H9 (cell line): ENCODE measurements around the gene ZNF77. TPM values are rescaled to one million over a fixed set of nuclear protein-coding genes. Genes with fewer than 3 reads are reported as not detected.

ENCODE experiments used
- DNase-seq: peaks from one replicate; pipeline ENCODE4 v3.0.0-alpha.2; 2017
- H2AFZ ChIP-seq: one replicate; pipeline ENCODE4 v1.6.1; 2013; ENCODE audit warnings: mild to moderate bottlenecking, low read length, control low read depth, moderate library complexity
- H2AK5ac ChIP-seq: 2 replicates; pipeline ENCODE4 v1.6.1; 2013; ENCODE audit warnings: low read length, control low read depth, mixed read lengths; ENCODE audit not compliant: insufficient read length
- H2BK120ac ChIP-seq: one replicate; pipeline ENCODE4 v1.6.1; 2013; ENCODE audit warnings: low read depth, mild to moderate bottlenecking, low read length, control low read depth, inconsistent platforms; ENCODE audit not compliant: poor library complexity, severe bottlenecking
- H2BK12ac ChIP-seq: 2 replicates; pipeline ENCODE4 v1.6.1; 2013; ENCODE audit warnings: low read length, control low read depth, mixed read lengths, low read depth; ENCODE audit not compliant: insufficient read length
- H2BK15ac ChIP-seq: 2 replicates; pipeline ENCODE4 v1.6.1; 2013; ENCODE audit warnings: low read depth, low read length, control low read depth
- H2BK20ac ChIP-seq: one replicate; pipeline ENCODE4 v1.6.1; 2013; ENCODE audit warnings: low read depth, mild to moderate bottlenecking, low read length, control low read depth, inconsistent platforms; ENCODE audit not compliant: poor library complexity, severe bottlenecking
- H2BK5ac ChIP-seq: 2 replicates; pipeline ENCODE4 v1.6.1; 2013; ENCODE audit warnings: low read length, control low read depth, mixed read lengths; ENCODE audit not compliant: insufficient read length
- H3K14ac ChIP-seq: 2 replicates; pipeline ENCODE4 v1.6.1; 2013; ENCODE audit warnings: low read length, control low read depth; ENCODE audit not compliant: insufficient read depth
- H3K18ac ChIP-seq: 2 replicates; pipeline ENCODE4 v1.6.1; 2013; ENCODE audit warnings: low read depth, mild to moderate bottlenecking, mixed read lengths, low read length, control low read depth; ENCODE audit not compliant: insufficient read length
- H3K23ac ChIP-seq: 2 replicates; pipeline ENCODE4 v1.6.1; 2013; ENCODE audit warnings: low read length, control low read depth, mixed read lengths, low read depth; ENCODE audit not compliant: insufficient read length
- H3K23me2 ChIP-seq: 2 replicates; pipeline ENCODE4 v1.6.1; 2013; ENCODE audit warnings: low read depth, mild to moderate bottlenecking, mixed read lengths, low read length, control low read depth; ENCODE audit not compliant: insufficient read length, poor library complexity, severe bottlenecking
- H3K27ac ChIP-seq: 2 replicates; pipeline ENCODE4 v1.5.1; 2013; ENCODE audit warnings: low read length, control low read depth, mixed read lengths, low read depth; ENCODE audit not compliant: insufficient read length
- H3K27me3 ChIP-seq: 2 replicates; pipeline ENCODE4 v1.6.1; 2013; ENCODE audit warnings: low read length, control low read depth, inconsistent platforms; ENCODE audit not compliant: insufficient read depth
- H3K4ac ChIP-seq: 2 replicates; pipeline ENCODE4 v1.6.1; 2013; ENCODE audit warnings: low read depth, mild to moderate bottlenecking, control low read depth, inconsistent platforms, low read length, moderate library complexity
- H3K4me1 ChIP-seq: 2 replicates; pipeline ENCODE4 v1.6.1; 2013; ENCODE audit warnings: low read length, control low read depth, inconsistent platforms; ENCODE audit not compliant: insufficient read depth
- H3K4me2 ChIP-seq: 2 replicates; pipeline ENCODE4 v1.6.1; 2013; ENCODE audit warnings: low read length, control low read depth, mixed read lengths; ENCODE audit not compliant: insufficient read length, insufficient read depth
- H3K56ac ChIP-seq: 2 replicates; pipeline ENCODE4 v1.6.1; 2013; ENCODE audit warnings: low read depth, mild to moderate bottlenecking, mixed read lengths, low read length, control low read depth; ENCODE audit not compliant: insufficient read length
- H3K79me1 ChIP-seq: 2 replicates; pipeline ENCODE4 v1.6.1; 2013; ENCODE audit warnings: low read depth, mild to moderate bottlenecking, moderate library complexity, low read length, control low read depth, inconsistent platforms; ENCODE audit not compliant: insufficient read depth, poor library complexity, severe bottlenecking
- H3K79me2 ChIP-seq: 2 replicates; pipeline ENCODE4 v1.6.1; 2013; ENCODE audit warnings: low read length, control low read depth, inconsistent platforms; ENCODE audit not compliant: insufficient read depth
- H3K9ac ChIP-seq: 2 replicates; pipeline ENCODE4 v1.6.1; 2013; ENCODE audit warnings: low read length, control low read depth, mixed read lengths; ENCODE audit not compliant: insufficient read length; ENCODE audit errors: extremely low read depth
- H3K9me3 ChIP-seq: one replicate; pipeline ENCODE4 v1.6.1; 2013; ENCODE audit warnings: low read depth, low read length, inconsistent platforms; ENCODE audit not compliant: control insufficient read depth
- H3T11ph ChIP-seq: one replicate; pipeline ENCODE4 v1.6.1; 2013; ENCODE audit warnings: mild to moderate bottlenecking, low read length, control low read depth, inconsistent platforms
- H4K20me1 ChIP-seq: one replicate; pipeline ENCODE4 v1.6.1; 2013; ENCODE audit not compliant: control insufficient read depth, insufficient read length, insufficient read depth
- H4K5ac ChIP-seq: 2 replicates; pipeline ENCODE4 v1.6.1; 2013; ENCODE audit warnings: low read depth, mild to moderate bottlenecking, mixed read lengths, low read length, control low read depth; ENCODE audit not compliant: insufficient read length
- H4K8ac ChIP-seq: replicated peaks from 2 replicates; pipeline ENCODE4 v1.6.1; 2013; ENCODE audit warnings: low read length, control low read depth, mixed read lengths, low read depth; ENCODE audit not compliant: insufficient read length
- H4K91ac ChIP-seq: 2 replicates; pipeline ENCODE4 v1.6.1; 2013; ENCODE audit warnings: low read depth, mild to moderate bottlenecking, moderate library complexity, mixed read lengths, low read length, control low read depth; ENCODE audit not compliant: insufficient read length
- H3K27ac Mint-ChIP-seq, 3 experiments: 2 replicates in 2 of 3; 3 replicates in 1 of 3; pipeline ENCODE4 v1.8.0; 2020 to 2021; ENCODE audit warnings: mixed read lengths in 3 of 3, mild to moderate bottlenecking in 1 of 3, moderate library complexity in 1 of 3
- H3K27me3 Mint-ChIP-seq: 2 replicates; pipeline ENCODE4 v1.8.0; 2021; ENCODE audit warnings: low read depth, mild to moderate bottlenecking, moderate library complexity, mixed read lengths
- H3K36me3 Mint-ChIP-seq, 3 experiments: 2 replicates in 2 of 3; 3 replicates in 1 of 3; pipeline ENCODE4 v1.8.0; 2020 to 2021; ENCODE audit warnings: low read depth in 3 of 3, mixed read lengths in 3 of 3; ENCODE audit not compliant: insufficient read depth in 1 of 3
- H3K4me1 Mint-ChIP-seq, 2 experiments: 2 replicates each; pipeline ENCODE4 v1.8.0; 2020; ENCODE audit warnings: mixed read lengths in 2 of 2
- H3K4me3 Mint-ChIP-seq, 2 experiments: 2 replicates in 1 of 2; 3 replicates in 1 of 2; pipeline ENCODE4 v1.8.0; 2020 to 2021; ENCODE audit warnings: mild to moderate bottlenecking in 2 of 2, mixed read lengths in 2 of 2, moderate library complexity in 1 of 2
- H3K9me3 Mint-ChIP-seq, 2 experiments: 2 replicates in 1 of 2; 3 replicates in 1 of 2; pipeline ENCODE4 v1.8.0; 2020; ENCODE audit warnings: mild to moderate bottlenecking in 2 of 2, mixed read lengths in 2 of 2, moderate library complexity in 1 of 2
- WGBS: extraction: QIAGEN DNeasy Blood & Tissue Kit; methylation state at CpG from one replicate; pipeline ENCODE4 v1.1.7; 2013; ENCODE audit warnings: missing lambda C conversion rate, low lambda C conversion rate, mixed read lengths; ENCODE audit not compliant: insufficient read length; ENCODE audit errors: extremely low coverage; 5-methylcytosine and 5-hydroxymethylcytosine counted together
- total RNA-seq: library from RNA; stranded (reverse); gene quantifications from 2 replicates; pipeline ENCODE4 v1.2.1, GENCODE V29; 2021
- TF ChIP-seq, protein P1 (sequence below): fragments of 200-600 bp; sonication (generic); conservative IDR thresholded peaks from 3 replicates; pipeline ENCODE4 v1.8.0; 2021; ENCODE audit warnings: antibody characterized with exemption, mild to moderate bottlenecking

Gene ZNF77
- total RNA-seq, 1 experiment from 2014 or later, result 4.6 TPM

DNA sequence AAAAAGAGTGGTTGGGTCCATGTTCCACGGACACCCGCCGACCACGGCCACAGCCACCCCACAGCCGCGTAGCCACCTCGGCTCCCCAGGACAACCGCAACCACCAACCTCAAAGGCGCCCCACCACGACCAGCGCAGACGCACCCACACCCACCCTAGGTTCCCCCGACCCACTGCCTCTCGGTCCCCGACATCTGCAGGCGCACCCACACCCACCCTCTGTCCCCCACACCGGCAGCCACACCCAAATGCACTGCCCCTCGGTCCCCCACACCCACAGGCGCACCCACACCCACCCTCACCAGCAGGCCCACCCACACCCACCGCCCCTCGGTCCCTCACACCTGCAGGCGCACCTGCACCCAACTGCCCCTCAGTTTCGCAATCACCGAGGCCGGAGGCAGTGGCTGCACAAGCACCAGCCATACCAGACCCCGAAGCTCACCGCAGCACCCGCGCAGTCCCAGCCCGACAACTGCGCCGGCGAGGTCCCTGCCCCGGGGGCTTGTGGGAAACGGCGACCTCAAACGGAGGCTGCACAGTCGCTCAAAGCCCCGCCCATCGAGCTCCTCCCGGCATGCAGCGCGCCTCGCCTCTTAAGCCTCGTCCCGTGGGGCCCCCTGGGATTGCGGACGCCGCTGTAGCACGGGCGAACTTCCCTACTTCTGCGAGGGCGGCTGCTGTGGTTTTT lies 18.3 kb downstream of the ZNF77 start:
- TF ChIP-seq, protein P1, sequence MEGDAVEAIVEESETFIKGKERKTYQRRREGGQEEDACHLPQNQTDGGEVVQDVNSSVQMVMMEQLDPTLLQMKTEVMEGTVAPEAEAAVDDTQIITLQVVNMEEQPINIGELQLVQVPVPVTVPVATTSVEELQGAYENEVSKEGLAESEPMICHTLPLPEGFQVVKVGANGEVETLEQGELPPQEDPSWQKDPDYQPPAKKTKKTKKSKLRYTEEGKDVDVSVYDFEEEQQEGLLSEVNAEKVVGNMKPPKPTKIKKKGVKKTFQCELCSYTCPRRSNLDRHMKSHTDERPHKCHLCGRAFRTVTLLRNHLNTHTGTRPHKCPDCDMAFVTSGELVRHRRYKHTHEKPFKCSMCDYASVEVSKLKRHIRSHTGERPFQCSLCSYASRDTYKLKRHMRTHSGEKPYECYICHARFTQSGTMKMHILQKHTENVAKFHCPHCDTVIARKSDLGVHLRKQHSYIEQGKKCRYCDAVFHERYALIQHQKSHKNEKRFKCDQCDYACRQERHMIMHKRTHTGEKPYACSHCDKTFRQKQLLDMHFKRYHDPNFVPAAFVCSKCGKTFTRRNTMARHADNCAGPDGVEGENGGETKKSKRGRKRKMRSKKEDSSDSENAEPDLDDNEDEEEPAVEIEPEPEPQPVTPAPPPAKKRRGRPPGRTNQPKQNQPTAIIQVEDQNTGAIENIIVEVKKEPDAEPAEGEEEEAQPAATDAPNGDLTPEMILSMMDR, result no peak
- no peak overlapping the region for H2BK120ac ChIP-seq
- no peak overlapping the region for H2BK15ac ChIP-seq
- H2BK12ac ChIP-seq, result no peak overlapping the region
- Mint-ChIP-seq H3K36me3 (peaks cover 9 to 15% (median 11%) of the 10 kb centered on the region in 3 experiments), H3K27ac (peak overlapping the region in 1 of 3 experiments; percentile 87; a peak in 1 of 7 replicates), H3K4me1 (peaks cover 11 to 14% of the 10 kb centered on the region in 2 experiments), H3K4me3 (no peak overlapping the region), H3K9me3 (peaks cover 14 to 16% of the 10 kb centered on the region in 2 experiments), H3K27me3 (peaks cover 2% of the 10 kb centered on the region; the same call in 1 of the 2 replicates)
- H2AK5ac ChIP-seq, result no peak overlapping the region
- H3K27me3 ChIP-seq, result no peaks in the 10 kb centered on the region
- no peak overlapping the region for H4K5ac ChIP-seq
- no peaks in the 10 kb centered on the region for H3K79me2 ChIP-seq
- H4K8ac ChIP-seq, result no peak overlapping the region
- H3K9ac ChIP-seq, result no peak overlapping the region
- H3K79me1 ChIP-seq, result no peaks in the 10 kb centered on the region
- H3K23me2 ChIP-seq, result no peaks in the 10 kb centered on the region
- no peak overlapping the region for H4K91ac ChIP-seq
- H2AFZ ChIP-seq, result no peak overlapping the region
- no peak overlapping the region for H3K4ac ChIP-seq
- DNase-seq, result no peak
- no peak overlapping the region for H3K14ac ChIP-seq
- H2BK5ac ChIP-seq, result no peak overlapping the region
- H4K20me1 ChIP-seq, result no peaks in the 10 kb centered on the region
- H2BK20ac ChIP-seq, result no peak overlapping the region
- no peak overlapping the region for H3K27ac ChIP-seq
- H3K56ac ChIP-seq, result no peak overlapping the region
- H3K18ac ChIP-seq, result no peak overlapping the region
- H3K23ac ChIP-seq, result no peak overlapping the region
- H3T11ph ChIP-seq, result no peak overlapping the region
- no CpG with 5 or more reads among the region's 53 CpGs for WGBS
- no peak overlapping the region for H3K4me2 ChIP-seq
- no peaks in the 10 kb centered on the region for H3K9me3 ChIP-seq
- no peaks in the 10 kb centered on the region for H3K4me1 ChIP-seq
